ENCODE data around the gene TRAPPC2. TPM values are rescaled to one million over a fixed set of nuclear protein-coding genes. Genes with fewer than 3 reads are reported as not detected.

The TRAPPC2 gene
- total and polyA plus RNA-seq, 4 donors: 3.1 to 12.3 (median 8.8) TPM

- no peak for DNase-seq (ENCODE audit: low spot score)
- Histone ChIP-seq H3K4me1 (ENCODE audit: control insufficient read depth in 4 of 4, insufficient read depth in 4 of 4, low read length in 3 of 4) (peaks cover 7 to 22% (median 14%) of the 10 kb centered on the region in 4 donors), H3K4me3 (ENCODE audit: low read depth in 1 of 3, low read length in 3 of 3) (no peak overlapping the region), H3K36me3 (ENCODE audit: control insufficient read depth in 4 of 4, insufficient read depth in 3 of 4, low read depth in 1 of 4, low read length in 3 of 4) (no peaks in the 10 kb centered on the region), H3K9me3 (ENCODE audit: control insufficient read depth in 4 of 4, low read length in 3 of 4) (no peaks in the 10 kb centered on the region), H3K9ac (ENCODE audit: low read depth in 1 of 2, low read length in 2 of 2) (no peak overlapping the region), H3K27me3 (ENCODE audit: control insufficient read depth in 4 of 4, insufficient read depth in 4 of 4, low read length in 3 of 4) (no peaks in the 10 kb centered on the region), H3K27ac (ENCODE audit: low read depth in 1 of 2, low read length in 2 of 2) (no peak overlapping the region)
- WGBS: 69% methylated on average over 3 of the region's 3 CpGs
- TF ChIP-seq RXRA (IDR thresholded peaks at IDR 0.05): no peak
- no peak for TF ChIP-seq JUND (IDR thresholded peaks at IDR 0.05)
- no peak for TF ChIP-seq CTCF (IDR thresholded peaks at IDR 0.05; ENCODE audit: low read depth, low read length, missing input control)
- no peak for TF ChIP-seq SP1 (IDR thresholded peaks at IDR 0.05)
- TF ChIP-seq HNF4A (conservative IDR thresholded peaks at IDR 0.05): no peak
- no peak for TF ChIP-seq RAD21 (IDR thresholded peaks at IDR 0.05)
- no peak for TF ChIP-seq FOXA1 (IDR thresholded peaks at IDR 0.05)
These were observed 43.6 kb downstream of the TRAPPC2 start for GRCh38 chrX:13690836-13691235.

- TF ChIP-seq MAX (IDR thresholded peaks at IDR 0.05): no peak
- TF ChIP-seq HNF4G (IDR thresholded peaks at IDR 0.05): no peak
- TF ChIP-seq HNF4A (conservative IDR thresholded peaks at IDR 0.05): peak in 1 of 2 donors; percentile 8
- no peak for TF ChIP-seq RAD21 (IDR thresholded peaks at IDR 0.05)
- TF ChIP-seq CTCF (IDR thresholded peaks at IDR 0.05; ENCODE audit: low read depth, low read length, missing input control): no peak
- no peak for TF ChIP-seq NR2F2 (IDR thresholded peaks at IDR 0.05)
- TF ChIP-seq FOXA1 (IDR thresholded peaks at IDR 0.05): no peak
- peak; percentile 11 for TF ChIP-seq YY1 (IDR thresholded peaks at IDR 0.05)
- Histone ChIP-seq H3K36me3 (ENCODE audit: control insufficient read depth in 4 of 4, insufficient read depth in 3 of 4, low read depth in 1 of 4, low read length in 3 of 4) (no peaks in the 10 kb centered on the region), H3K9me3 (ENCODE audit: control insufficient read depth in 4 of 4, low read length in 3 of 4) (no peaks in the 10 kb centered on the region), H3K4me1 (ENCODE audit: control insufficient read depth in 4 of 4, insufficient read depth in 4 of 4, low read length in 3 of 4) (peaks cover 7 to 20% (median 14%) of the 10 kb centered on the region in 4 donors), H3K9ac (ENCODE audit: low read depth in 1 of 2, low read length in 2 of 2) (peak overlapping the region; percentile 45 to 64), H3K27me3 (ENCODE audit: control insufficient read depth in 4 of 4, insufficient read depth in 4 of 4, low read length in 3 of 4) (no peaks in the 10 kb centered on the region), H3K4me3 (ENCODE audit: low read depth in 1 of 3, low read length in 3 of 3) (peak overlapping the region; percentile 70 to 84 (median 71)), H3K27ac (ENCODE audit: low read depth in 1 of 2, low read length in 2 of 2) (peak overlapping the region; percentile 87 to 95)
- no peak for DNase-seq (ENCODE audit: low spot score)
- WGBS: under 1% methylated on average over 16 of the region's 16 CpGs
These were observed 44.6 kb downstream of the TRAPPC2 start for GRCh38 chrX:13689741-13690211.

- Histone ChIP-seq H3K9ac (ENCODE audit: low read depth in 1 of 2, low read length in 2 of 2) (peak within 1 kb of the TSS; percentile 45 to 74), H3K9me3 (ENCODE audit: control insufficient read depth in 4 of 4, low read length in 3 of 4) (no peaks in the 10 kb centered on the region), H3K27me3 (ENCODE audit: control insufficient read depth in 4 of 4, insufficient read depth in 4 of 4, low read length in 3 of 4) (no peaks in the 10 kb centered on the region), H3K36me3 (ENCODE audit: control insufficient read depth in 4 of 4, insufficient read depth in 3 of 4, low read depth in 1 of 4, low read length in 3 of 4) (no peaks in the 10 kb centered on the region), H3K4me3 (ENCODE audit: low read depth in 1 of 3, low read length in 3 of 3) (peak within 1 kb of the TSS; percentile 70 to 84 (median 71)), H3K27ac (ENCODE audit: low read depth in 1 of 2, low read length in 2 of 2) (peak within 1 kb of the TSS; percentile 87 to 95), H3K4me1 (ENCODE audit: control insufficient read depth in 4 of 4, insufficient read depth in 4 of 4, low read length in 3 of 4) (peaks cover 7 to 19% (median 14%) of the 10 kb centered on the region in 4 donors)
- DNase-seq (ENCODE audit: low spot score): peak; percentile 87
- under 1% methylated on average over 68 of the region's 68 CpGs for WGBS
- TF ChIP-seq RXRA (IDR thresholded peaks at IDR 0.05) (no peak), MAX (IDR thresholded peaks at IDR 0.05) (no peak), RAD21 (IDR thresholded peaks at IDR 0.05) (peak; percentile 5 to 14), JUND (IDR thresholded peaks at IDR 0.05) (no peak), FOXA1 (IDR thresholded peaks at IDR 0.05) (no peak), HNF4A (conservative IDR thresholded peaks at IDR 0.05) (no peak), YY1 (IDR thresholded peaks at IDR 0.05) (peak; percentile 93), EGR1 (IDR thresholded peaks at IDR 0.05; ENCODE audit: low read depth in 2 of 2) (no peak), ZBTB33 (IDR thresholded peaks at IDR 0.05) (no peak), FOXA2 (IDR thresholded peaks at IDR 0.05) (no peak), REST (IDR thresholded peaks at IDR 0.05) (peak; percentile 41), HNF4G (IDR thresholded peaks at IDR 0.05) (no peak)
These were observed 45.3 kb downstream of the TRAPPC2 start, which contains the start of gene RAB9A for GRCh38 chrX:13688958-13689740. RAB9A (plus strand) TSS chrX:13689128; CDS start chrX:13708747, 19,619 bp downstream.
